ENCODE measurements around the gene CD52. TPM values are rescaled to one million over a fixed set of nuclear protein-coding genes. Genes with fewer than 3 reads are reported as not detected.
"Not testable (repeated sequence)": the region's sequence is repeated elsewhere in the genome, so short reads cannot be mapped to it uniquely, and the experiment has no call there.

Gene CD52
- total RNA-seq, 1 donor from 2014 or later, result not detected

DNA sequence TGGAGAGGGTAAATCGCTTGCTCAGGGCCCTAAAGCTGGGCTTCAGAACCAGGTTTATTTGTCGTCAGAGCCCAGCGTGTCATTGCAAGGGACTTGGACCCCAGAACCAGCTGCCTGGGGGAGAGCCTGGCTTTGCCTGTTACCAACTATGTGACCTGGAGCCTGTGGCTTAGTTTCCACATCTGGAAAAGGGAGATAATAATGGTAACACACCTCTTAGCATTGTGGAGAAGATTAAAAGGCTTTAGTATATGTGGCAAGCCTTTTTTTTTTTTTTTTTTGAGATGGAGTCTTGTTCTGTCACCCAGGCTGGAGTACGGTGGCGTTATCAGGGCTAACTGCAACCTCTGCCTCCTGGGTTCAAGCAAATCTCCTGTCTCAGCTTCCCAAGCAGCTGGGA is 12.5 kb downstream of the CD52 start:
- peaks cover 0 to 8% (median 0%) of the 10 kb centered on the region in 3 donors for H3K4me1 ChIP-seq (ENCODE audit: control insufficient read depth in 3 of 3, insufficient read depth in 3 of 3, low read length in 3 of 3)
- H3K4me3 ChIP-seq (ENCODE audit: low read length in 3 of 3), result no peak overlapping the region
- peaks cover 8 to 9% (median 9%) of the 10 kb centered on the region in 3 donors for H3K27me3 ChIP-seq (ENCODE audit: control insufficient read depth in 3 of 3, insufficient read depth in 3 of 3, low read length in 3 of 3)
- no peaks in the 10 kb centered on the region for H3K36me3 ChIP-seq (ENCODE audit: control insufficient read depth in 3 of 3, insufficient read depth in 3 of 3, low read length in 3 of 3)
- no peaks in the 10 kb centered on the region for H3K9me3 ChIP-seq (ENCODE audit: control insufficient read depth in 3 of 3, low read length in 3 of 3)
- no peak overlapping the region for H3K9ac ChIP-seq (ENCODE audit: low read depth in 1 of 3, low read length in 3 of 3)
- no peak overlapping the region for H3K27ac ChIP-seq (ENCODE audit: low read depth, low read length)

DNA sequence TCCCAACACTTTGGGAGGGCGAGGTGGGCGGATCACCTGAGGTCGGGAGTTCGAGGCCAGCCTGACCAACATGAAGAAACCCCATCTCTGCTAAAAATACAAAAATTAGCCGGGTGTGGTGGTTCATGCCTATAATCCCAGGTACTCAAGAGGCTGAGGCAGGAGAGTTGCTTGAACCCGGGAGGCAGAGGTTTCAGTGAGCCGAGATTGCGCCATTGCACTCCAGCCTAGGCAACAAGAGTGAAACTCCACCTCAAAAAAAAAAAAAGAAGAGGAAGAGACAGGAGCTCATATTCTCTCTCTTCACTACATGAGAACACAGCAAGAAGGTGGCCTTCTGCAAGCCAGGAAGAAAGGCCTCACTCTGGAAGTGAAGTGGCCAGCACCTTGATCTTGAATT is 15.6 kb downstream of the CD52 start:
- not testable (repeated sequence) for H3K9ac ChIP-seq (ENCODE audit: low read depth in 1 of 3, low read length in 3 of 3); H3K36me3 ChIP-seq (ENCODE audit: control insufficient read depth in 3 of 3, insufficient read depth in 3 of 3, low read length in 3 of 3); H3K27ac ChIP-seq (ENCODE audit: low read depth, low read length); H3K4me3 ChIP-seq (ENCODE audit: low read length in 3 of 3); H3K9me3 ChIP-seq (ENCODE audit: control insufficient read depth in 3 of 3, low read length in 3 of 3)
- peaks cover 12 to 21% (median 19%) of the 10 kb centered on the region in 3 donors for H3K27me3 ChIP-seq (ENCODE audit: control insufficient read depth in 3 of 3, insufficient read depth in 3 of 3, low read length in 3 of 3)
- H3K4me1 ChIP-seq (ENCODE audit: control insufficient read depth in 3 of 3, insufficient read depth in 3 of 3, low read length in 3 of 3), result peaks cover 3 to 18% (median 11%) of the 10 kb centered on the region in 3 donors

GRCh38 chr1:26335774-26336476 is 18.2 kb downstream of the CD52 start:
- Histone ChIP-seq H3K4me1 (ENCODE audit: control insufficient read depth in 3 of 3, insufficient read depth in 3 of 3, low read length in 3 of 3) (peaks cover 3 to 17% (median 11%) of the 10 kb centered on the region in 3 donors), H3K27me3 (ENCODE audit: control insufficient read depth in 3 of 3, insufficient read depth in 3 of 3, low read length in 3 of 3) (peaks cover 9 to 19% (median 19%) of the 10 kb centered on the region in 3 donors), H3K9me3 (ENCODE audit: control insufficient read depth in 3 of 3, low read length in 3 of 3) (no peaks in the 10 kb centered on the region), H3K36me3 (ENCODE audit: control insufficient read depth in 3 of 3, insufficient read depth in 3 of 3, low read length in 3 of 3) (no peaks in the 10 kb centered on the region), H3K4me3 (ENCODE audit: low read length in 3 of 3) (peak overlapping the region; percentile 68 to 73 (median 72)), H3K27ac (ENCODE audit: low read depth, low read length) (no peak overlapping the region), H3K9ac (ENCODE audit: low read depth in 1 of 3, low read length in 3 of 3) (peak overlapping the region in 2 of 3 donors; percentile 38 to 69)

- peak overlapping the region in 2 of 3 donors; percentile 38 to 50 for H3K9ac ChIP-seq (ENCODE audit: low read depth in 1 of 3, low read length in 3 of 3)
- H3K27me3 ChIP-seq (ENCODE audit: control insufficient read depth in 3 of 3, insufficient read depth in 3 of 3, low read length in 3 of 3), result peaks cover 4 to 19% (median 12%) of the 10 kb centered on the region in 3 donors
- no peaks in the 10 kb centered on the region for H3K36me3 ChIP-seq (ENCODE audit: control insufficient read depth in 3 of 3, insufficient read depth in 3 of 3, low read length in 3 of 3)
- H3K9me3 ChIP-seq (ENCODE audit: control insufficient read depth in 3 of 3, low read length in 3 of 3), result no peaks in the 10 kb centered on the region
- peak overlapping the region in 2 of 3 donors; percentile 68 to 72 for H3K4me3 ChIP-seq (ENCODE audit: low read length in 3 of 3)
- H3K27ac ChIP-seq (ENCODE audit: low read depth, low read length), result no peak overlapping the region
- H3K4me1 ChIP-seq (ENCODE audit: control insufficient read depth in 3 of 3, insufficient read depth in 3 of 3, low read length in 3 of 3), result peaks cover 3 to 11% (median 10%) of the 10 kb centered on the region in 3 donors
These were observed 18.9 kb downstream of the CD52 start for GRCh38 chr1:26336477-26337205.

DNA sequence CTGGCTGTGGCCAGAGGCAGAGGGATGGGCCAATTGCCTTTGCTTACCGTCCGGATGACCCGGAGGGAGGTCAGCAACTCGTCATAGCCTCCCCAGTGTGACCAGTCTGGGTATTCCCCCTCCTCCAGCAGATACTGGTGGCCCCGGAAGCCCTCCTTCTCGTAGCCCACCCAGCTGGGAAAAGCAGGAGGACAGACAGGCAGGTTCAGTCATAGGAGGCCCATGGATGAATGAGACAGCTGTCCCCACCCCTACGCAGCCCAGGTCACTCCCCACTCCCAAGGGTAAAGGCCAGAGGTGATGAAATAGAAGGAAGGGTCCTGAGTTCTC is 19.4 kb downstream of the CD52 start:
- Histone ChIP-seq H3K27ac (ENCODE audit: low read depth, low read length) (no peak overlapping the region), H3K9ac (ENCODE audit: low read depth in 1 of 3, low read length in 3 of 3) (no peak overlapping the region), H3K27me3 (ENCODE audit: control insufficient read depth in 3 of 3, insufficient read depth in 3 of 3, low read length in 3 of 3) (peaks cover 3 to 19% (median 12%) of the 10 kb centered on the region in 3 donors), H3K4me3 (ENCODE audit: low read length in 3 of 3) (no peak overlapping the region), H3K9me3 (ENCODE audit: control insufficient read depth in 3 of 3, low read length in 3 of 3) (no peaks in the 10 kb centered on the region), H3K4me1 (ENCODE audit: control insufficient read depth in 3 of 3, insufficient read depth in 3 of 3, low read length in 3 of 3) (peaks cover 3 to 11% (median 10%) of the 10 kb centered on the region in 3 donors), H3K36me3 (ENCODE audit: control insufficient read depth in 3 of 3, insufficient read depth in 3 of 3, low read length in 3 of 3) (no peaks in the 10 kb centered on the region)

GRCh38 chr1:26337625-26338024 is 19.9 kb downstream of the CD52 start:
- Histone ChIP-seq H3K27ac (ENCODE audit: low read depth, low read length) (no peak overlapping the region), H3K4me3 (ENCODE audit: low read length in 3 of 3) (no peak overlapping the region), H3K9me3 (ENCODE audit: control insufficient read depth in 3 of 3, low read length in 3 of 3) (no peaks in the 10 kb centered on the region), H3K4me1 (ENCODE audit: control insufficient read depth in 3 of 3, insufficient read depth in 3 of 3, low read length in 3 of 3) (peaks cover 3 to 11% (median 10%) of the 10 kb centered on the region in 3 donors), H3K27me3 (ENCODE audit: control insufficient read depth in 3 of 3, insufficient read depth in 3 of 3, low read length in 3 of 3) (peaks cover 3 to 21% (median 12%) of the 10 kb centered on the region in 3 donors), H3K9ac (ENCODE audit: low read depth in 1 of 3, low read length in 3 of 3) (no peak overlapping the region), H3K36me3 (ENCODE audit: control insufficient read depth in 3 of 3, insufficient read depth in 3 of 3, low read length in 3 of 3) (no peaks in the 10 kb centered on the region)

DNA sequence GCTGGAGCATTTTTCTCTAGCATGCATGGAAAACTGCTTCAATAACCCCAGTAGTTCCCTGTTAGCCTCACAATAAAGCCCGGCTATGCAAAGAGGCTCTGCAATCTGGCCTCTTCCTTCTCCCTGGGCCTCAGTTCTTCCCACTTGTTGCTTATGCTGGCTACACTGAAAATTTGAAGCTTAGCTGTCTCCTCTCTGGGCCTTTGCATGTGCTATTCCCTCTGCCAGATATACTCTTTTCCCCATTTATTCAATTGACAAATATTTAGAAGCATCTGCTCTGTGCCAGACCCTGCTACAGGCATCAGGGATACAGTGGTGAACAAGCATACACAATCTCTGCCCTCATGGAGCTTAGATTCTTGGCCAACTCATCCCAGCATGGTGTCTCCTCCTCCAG is 20.9 kb downstream of the CD52 start:
- H3K27me3 ChIP-seq (ENCODE audit: control insufficient read depth in 3 of 3, insufficient read depth in 3 of 3, low read length in 3 of 3), result peaks cover 3 to 23% (median 14%) of the 10 kb centered on the region in 3 donors
- no peaks in the 10 kb centered on the region for H3K9me3 ChIP-seq (ENCODE audit: control insufficient read depth in 3 of 3, low read length in 3 of 3)
- H3K4me1 ChIP-seq (ENCODE audit: control insufficient read depth in 3 of 3, insufficient read depth in 3 of 3, low read length in 3 of 3), result peaks cover 3 to 11% (median 10%) of the 10 kb centered on the region in 3 donors
- H3K27ac ChIP-seq (ENCODE audit: low read depth, low read length), result no peak overlapping the region
- no peak overlapping the region for H3K9ac ChIP-seq (ENCODE audit: low read depth in 1 of 3, low read length in 3 of 3)
- no peaks in the 10 kb centered on the region for H3K36me3 ChIP-seq (ENCODE audit: control insufficient read depth in 3 of 3, insufficient read depth in 3 of 3, low read length in 3 of 3)
- no peak overlapping the region for H3K4me3 ChIP-seq (ENCODE audit: low read length in 3 of 3)

DNA sequence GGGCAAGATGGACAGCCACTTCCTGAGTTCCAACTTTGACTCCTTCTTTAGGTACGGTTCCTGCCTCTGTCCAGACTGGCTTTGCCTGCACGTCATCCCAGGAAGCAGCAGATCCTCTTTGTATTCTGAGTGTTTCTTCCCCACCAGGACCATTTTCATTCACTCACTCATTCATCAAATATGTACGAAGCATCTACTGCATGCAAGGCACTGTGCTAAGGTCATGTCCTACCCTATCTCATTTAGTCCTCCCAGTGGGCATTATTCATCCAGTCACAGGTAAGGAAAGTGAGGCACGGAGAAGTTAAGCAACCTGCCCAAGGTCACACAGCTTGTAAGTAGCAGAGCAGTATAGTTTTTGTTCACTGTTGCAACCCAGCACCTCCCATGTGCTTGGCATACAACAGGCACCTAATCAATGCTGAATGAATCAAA is 22.3 kb downstream of the CD52 start:
- Histone ChIP-seq H3K4me3 (ENCODE audit: low read length in 3 of 3) (no peak overlapping the region), H3K27ac (ENCODE audit: low read depth, low read length) (no peak overlapping the region), H3K9me3 (ENCODE audit: control insufficient read depth in 3 of 3, low read length in 3 of 3) (no peaks in the 10 kb centered on the region), H3K4me1 (ENCODE audit: control insufficient read depth in 3 of 3, insufficient read depth in 3 of 3, low read length in 3 of 3) (peaks cover 3 to 11% (median 10%) of the 10 kb centered on the region in 3 donors), H3K27me3 (ENCODE audit: control insufficient read depth in 3 of 3, insufficient read depth in 3 of 3, low read length in 3 of 3) (peaks cover 3 to 17% (median 16%) of the 10 kb centered on the region in 3 donors), H3K36me3 (ENCODE audit: control insufficient read depth in 3 of 3, insufficient read depth in 3 of 3, low read length in 3 of 3) (no peaks in the 10 kb centered on the region), H3K9ac (ENCODE audit: low read depth in 1 of 3, low read length in 3 of 3) (no peak overlapping the region)

GRCh38 chr1:26344147-26344920 is 26.6 kb downstream of the CD52 start:
- no peak overlapping the region for H3K27ac ChIP-seq (ENCODE audit: low read depth, low read length)
- peaks cover 0 to 4% (median 3%) of the 10 kb centered on the region in 3 donors for H3K27me3 ChIP-seq (ENCODE audit: control insufficient read depth in 3 of 3, insufficient read depth in 3 of 3, low read length in 3 of 3)
- H3K9ac ChIP-seq (ENCODE audit: low read depth in 1 of 3, low read length in 3 of 3), result no peak overlapping the region
- H3K9me3 ChIP-seq (ENCODE audit: control insufficient read depth in 3 of 3, low read length in 3 of 3), result no peaks in the 10 kb centered on the region
- H3K4me3 ChIP-seq (ENCODE audit: low read length in 3 of 3), result no peak overlapping the region
- no peaks in the 10 kb centered on the region for H3K4me1 ChIP-seq (ENCODE audit: control insufficient read depth in 3 of 3, insufficient read depth in 3 of 3, low read length in 3 of 3)
- no peaks in the 10 kb centered on the region for H3K36me3 ChIP-seq (ENCODE audit: control insufficient read depth in 3 of 3, insufficient read depth in 3 of 3, low read length in 3 of 3)
